ENCODE data around the gene ARHGAP19.

ARHGAP19 gene

DNA sequence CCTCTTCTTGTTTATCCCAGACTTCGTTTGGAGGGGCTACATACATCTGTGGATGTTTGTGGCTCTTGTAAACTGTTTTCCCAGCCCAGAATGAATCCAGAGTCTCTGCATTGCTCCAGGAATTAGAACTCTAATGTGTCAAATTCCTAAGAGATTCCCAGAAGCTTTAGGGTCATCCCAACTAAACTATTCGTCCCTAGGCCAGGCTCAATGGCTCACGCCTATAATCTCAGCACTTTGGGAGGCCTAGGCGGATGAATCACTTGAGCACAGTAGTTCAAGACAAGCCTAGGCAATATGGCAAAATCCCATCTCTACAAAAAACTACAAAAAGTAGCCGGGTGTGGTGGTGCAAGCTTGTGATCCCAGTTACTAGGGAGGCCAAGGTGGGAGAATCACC is 28.5 kb downstream of the ARHGAP19 start:
- H2AK5ac ChIP-seq (ENCODE audit: low read length), result no peak overlapping the region
- H4K12ac ChIP-seq (ENCODE audit: low read depth, low read length), result no peak overlapping the region
- no peak overlapping the region for H2BK12ac ChIP-seq (ENCODE audit: low read length)
- no peak for DNase-seq
- no peak overlapping the region for H3K9ac ChIP-seq (ENCODE audit: low read length)
- no peaks in the 10 kb centered on the region for H3K9me3 ChIP-seq (ENCODE audit: insufficient read depth, low read depth, low read length)
- H3K4me3 ChIP-seq (ENCODE audit: low read depth, low read length), result no peak overlapping the region
- no peaks in the 10 kb centered on the region for H3K4me1 ChIP-seq (ENCODE audit: control insufficient read depth in 1 of 2, insufficient read depth in 2 of 2, low read length in 2 of 2)
- H2BK5ac ChIP-seq (ENCODE audit: low read depth, low read length, poor library complexity), result no peak overlapping the region
- no peaks in the 10 kb centered on the region for H3K27me3 ChIP-seq (ENCODE audit: insufficient read depth, low read length)
- H3K36me3 ChIP-seq (ENCODE audit: control insufficient read depth in 1 of 2, insufficient read depth in 2 of 2, low read length in 2 of 2), result peaks cover 3% of the 10 kb centered on the region in 2 experiments
- WGBS (ENCODE audit: extremely low coverage, insufficient coverage, insufficient read length), result no CpG with 5 or more reads among the region's 5 CpGs
- no peak overlapping the region for H4K91ac ChIP-seq (ENCODE audit: low read depth, low read length)
- no peak overlapping the region for H3K4ac ChIP-seq (ENCODE audit: low read depth, low read length)
- H3K4me2 ChIP-seq (ENCODE audit: low read length), result no peak overlapping the region
- no peaks in the 10 kb centered on the region for H3K79me2 ChIP-seq (ENCODE audit: control insufficient read depth, insufficient read depth, low read length, poor library complexity)
- H3K27ac ChIP-seq (ENCODE audit: low read depth, low read length), result no peak overlapping the region
- H3K18ac ChIP-seq (ENCODE audit: low read length), result no peak overlapping the region
- H4K8ac ChIP-seq (ENCODE audit: low read depth, low read length), result no peak overlapping the region
- no peak overlapping the region for H3K23ac ChIP-seq (ENCODE audit: low read length)
- no peak overlapping the region for H2BK120ac ChIP-seq (ENCODE audit: insufficient read depth, low read length, poor library complexity)
- H3K79me1 ChIP-seq (ENCODE audit: low read length), result no peaks in the 10 kb centered on the region
- no peak overlapping the region for H3K14ac ChIP-seq (ENCODE audit: low read length)
- H2AFZ ChIP-seq (ENCODE audit: insufficient read depth, low read length, poor library complexity), result no peak overlapping the region

DNA sequence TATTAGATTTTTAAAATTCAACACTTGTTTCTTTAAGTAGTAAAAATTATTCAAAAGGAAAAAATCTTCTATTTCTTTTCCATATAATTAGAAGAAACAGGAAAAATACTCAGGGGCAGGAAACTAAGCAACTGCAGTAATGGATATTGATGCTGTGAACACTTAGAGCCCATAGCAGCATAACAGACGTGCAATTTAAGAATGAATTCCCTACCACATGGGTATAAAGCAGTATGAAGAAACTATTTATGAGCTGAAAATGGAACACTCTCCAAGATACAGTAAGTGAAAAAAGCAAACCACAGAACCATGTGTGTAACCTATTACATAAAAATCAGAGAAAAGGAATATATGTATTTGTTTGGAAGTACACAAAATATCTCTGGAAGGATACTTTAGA is 30.8 kb downstream of the ARHGAP19 start:
- Histone ChIP-seq H3K36me3 (ENCODE audit: control insufficient read depth in 1 of 2, insufficient read depth in 2 of 2, low read length in 2 of 2) (peaks cover 3% of the 10 kb centered on the region in 2 experiments), H3K79me2 (ENCODE audit: control insufficient read depth, insufficient read depth, low read length, poor library complexity) (no peaks in the 10 kb centered on the region), H3K79me1 (ENCODE audit: low read length) (no peaks in the 10 kb centered on the region), H3K4ac (ENCODE audit: low read depth, low read length) (no peak overlapping the region), H3K9ac (ENCODE audit: low read length) (no peak overlapping the region), H3K4me1 (ENCODE audit: control insufficient read depth in 1 of 2, insufficient read depth in 2 of 2, low read length in 2 of 2) (no peaks in the 10 kb centered on the region), H3K4me2 (ENCODE audit: low read length) (no peak overlapping the region), H4K91ac (ENCODE audit: low read depth, low read length) (no peak overlapping the region), H4K12ac (ENCODE audit: low read depth, low read length) (no peak overlapping the region), H3K9me3 (ENCODE audit: insufficient read depth, low read depth, low read length) (no peaks in the 10 kb centered on the region), H3K27me3 (ENCODE audit: insufficient read depth, low read length) (no peaks in the 10 kb centered on the region), H2AFZ (ENCODE audit: insufficient read depth, low read length, poor library complexity) (no peak overlapping the region), H3K27ac (ENCODE audit: low read depth, low read length) (no peak overlapping the region), H2AK5ac (ENCODE audit: low read length) (no peak overlapping the region), H3K23ac (ENCODE audit: low read length) (no peak overlapping the region), H3K18ac (ENCODE audit: low read length) (no peak overlapping the region), H2BK12ac (ENCODE audit: low read length) (no peak overlapping the region), H2BK5ac (ENCODE audit: low read depth, low read length, poor library complexity) (no peak overlapping the region), H2BK120ac (ENCODE audit: insufficient read depth, low read length, poor library complexity) (no peak overlapping the region), H3K14ac (ENCODE audit: low read length) (no peak overlapping the region), H3K4me3 (ENCODE audit: low read depth, low read length) (no peak overlapping the region), H4K8ac (ENCODE audit: low read depth, low read length) (no peak overlapping the region)
- DNase-seq, result no peak
- no CpG with 5 or more reads among the region's 1 CpG for WGBS (ENCODE audit: extremely low coverage, insufficient coverage, insufficient read length)

DNA sequence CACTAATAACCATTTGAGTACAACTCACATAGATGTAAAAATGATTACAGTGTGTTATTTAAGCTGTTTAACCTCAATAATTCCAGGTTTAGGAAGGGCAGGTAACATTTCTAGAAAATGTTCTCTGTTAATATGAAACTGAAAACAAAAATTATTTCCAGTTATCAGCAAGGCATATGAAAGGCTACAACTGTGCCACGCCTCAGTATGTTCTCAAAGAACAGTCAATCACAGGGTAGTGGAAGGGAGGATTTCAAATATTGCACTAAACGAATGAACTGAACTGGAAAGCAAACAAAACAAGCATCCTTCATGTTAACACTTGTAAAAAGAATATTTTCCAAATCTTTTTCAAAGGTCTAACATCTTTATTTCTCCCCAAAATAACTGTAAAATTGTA is 31.3 kb downstream of the ARHGAP19 start:
- Histone ChIP-seq H3K9me3 (ENCODE audit: insufficient read depth, low read depth, low read length) (no peaks in the 10 kb centered on the region), H3K9ac (ENCODE audit: low read length) (no peak overlapping the region), H2BK120ac (ENCODE audit: insufficient read depth, low read length, poor library complexity) (no peak overlapping the region), H3K79me1 (ENCODE audit: low read length) (no peaks in the 10 kb centered on the region), H2BK5ac (ENCODE audit: low read depth, low read length, poor library complexity) (no peak overlapping the region), H4K12ac (ENCODE audit: low read depth, low read length) (no peak overlapping the region), H3K36me3 (ENCODE audit: control insufficient read depth in 1 of 2, insufficient read depth in 2 of 2, low read length in 2 of 2) (peaks cover 3% of the 10 kb centered on the region in 2 experiments), H3K4me2 (ENCODE audit: low read length) (no peak overlapping the region), H3K18ac (ENCODE audit: low read length) (no peak overlapping the region), H3K27me3 (ENCODE audit: insufficient read depth, low read length) (no peaks in the 10 kb centered on the region), H3K23ac (ENCODE audit: low read length) (no peak overlapping the region), H3K4me1 (ENCODE audit: control insufficient read depth in 1 of 2, insufficient read depth in 2 of 2, low read length in 2 of 2) (no peaks in the 10 kb centered on the region), H4K8ac (ENCODE audit: low read depth, low read length) (no peak overlapping the region), H3K14ac (ENCODE audit: low read length) (no peak overlapping the region), H2BK12ac (ENCODE audit: low read length) (no peak overlapping the region), H3K27ac (ENCODE audit: low read depth, low read length) (no peak overlapping the region), H2AK5ac (ENCODE audit: low read length) (no peak overlapping the region), H3K4me3 (ENCODE audit: low read depth, low read length) (no peak overlapping the region), H2AFZ (ENCODE audit: insufficient read depth, low read length, poor library complexity) (no peak overlapping the region), H3K4ac (ENCODE audit: low read depth, low read length) (no peak overlapping the region), H3K79me2 (ENCODE audit: control insufficient read depth, insufficient read depth, low read length, poor library complexity) (no peaks in the 10 kb centered on the region), H4K91ac (ENCODE audit: low read depth, low read length) (no peak overlapping the region)
- no CpG with 5 or more reads among the region's 2 CpGs for WGBS (ENCODE audit: extremely low coverage, insufficient coverage, insufficient read length)
- DNase-seq, result no peak

DNA sequence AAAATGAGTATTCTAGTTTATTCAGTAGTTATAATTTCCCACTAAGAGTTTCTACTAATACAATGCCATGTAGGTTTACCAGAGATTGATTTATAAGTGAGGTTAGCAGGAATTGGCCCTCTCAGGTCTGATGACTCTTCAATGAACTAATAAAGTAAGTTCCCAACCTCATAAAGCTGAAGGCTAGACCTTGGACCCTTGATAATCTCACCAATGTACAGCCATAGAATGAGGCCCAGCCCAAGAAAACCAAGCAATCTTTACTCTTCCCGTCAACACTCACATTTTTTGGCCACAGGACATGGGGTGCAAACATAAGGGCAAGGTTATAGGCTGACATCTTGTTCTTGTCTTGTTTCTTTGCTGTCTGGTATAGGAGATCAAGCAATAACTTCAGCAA is 33.3 kb downstream of the ARHGAP19 start:
- no peak overlapping the region for H3K27ac ChIP-seq (ENCODE audit: low read depth, low read length)
- H3K14ac ChIP-seq (ENCODE audit: low read length), result no peak overlapping the region
- WGBS (ENCODE audit: extremely low coverage, insufficient coverage, insufficient read length), result no CpG with 5 or more reads among the region's 1 CpG
- no peak overlapping the region for H3K4me3 ChIP-seq (ENCODE audit: low read depth, low read length)
- H2BK12ac ChIP-seq (ENCODE audit: low read length), result no peak overlapping the region
- H3K4me2 ChIP-seq (ENCODE audit: low read length), result no peak overlapping the region
- no peaks in the 10 kb centered on the region for H3K79me2 ChIP-seq (ENCODE audit: control insufficient read depth, insufficient read depth, low read length, poor library complexity)
- H2AK5ac ChIP-seq (ENCODE audit: low read length), result no peak overlapping the region
- H2BK120ac ChIP-seq (ENCODE audit: insufficient read depth, low read length, poor library complexity), result no peak overlapping the region
- H3K23ac ChIP-seq (ENCODE audit: low read length), result no peak overlapping the region
- no peak overlapping the region for H3K18ac ChIP-seq (ENCODE audit: low read length)
- H3K36me3 ChIP-seq (ENCODE audit: control insufficient read depth in 1 of 2, insufficient read depth in 2 of 2, low read length in 2 of 2), result peaks cover 0 to 3% of the 10 kb centered on the region in 2 experiments
- DNase-seq, result no peak
- no peak overlapping the region for H3K9ac ChIP-seq (ENCODE audit: low read length)
- no peaks in the 10 kb centered on the region for H3K9me3 ChIP-seq (ENCODE audit: insufficient read depth, low read depth, low read length)
- no peaks in the 10 kb centered on the region for H3K4me1 ChIP-seq (ENCODE audit: control insufficient read depth in 1 of 2, insufficient read depth in 2 of 2, low read length in 2 of 2)
- H2AFZ ChIP-seq (ENCODE audit: insufficient read depth, low read length, poor library complexity), result no peak overlapping the region
- H2BK5ac ChIP-seq (ENCODE audit: low read depth, low read length, poor library complexity), result no peak overlapping the region
- H3K27me3 ChIP-seq (ENCODE audit: insufficient read depth, low read length), result no peaks in the 10 kb centered on the region
- no peak overlapping the region for H4K12ac ChIP-seq (ENCODE audit: low read depth, low read length)
- H3K4ac ChIP-seq (ENCODE audit: low read depth, low read length), result no peak overlapping the region
- no peak overlapping the region for H4K91ac ChIP-seq (ENCODE audit: low read depth, low read length)
- H3K79me1 ChIP-seq (ENCODE audit: low read length), result no peaks in the 10 kb centered on the region
- H4K8ac ChIP-seq (ENCODE audit: low read depth, low read length), result no peak overlapping the region

Data from trophoblast cell (in vitro differentiated cells and primary cell).